Cardiac septum (tissue), 1 donor: ENCODE results near the gene AHNAK2. TPM values are rescaled to one million over a fixed set of nuclear protein-coding genes. Genes with fewer than 3 reads are reported as not detected.

Experiments
- DNase-seq: peaks from one replicate; pipeline ENCODE4 v3.0.0-alpha.2; 2020; ENCODE audit warnings: low spot score
- intact Hi-C: fragments of 100-400 bp; cut with DNase I; formaldehyde crosslinking; loops from one replicate; pipeline ENCODE4 v1.14.0; 2022
- total RNA-seq: library from RNA; stranded (reverse); fragmentation: NEBNext Ultra II Directional; extraction: Animal tissue kit (Norgen Biotek cat#: 25700); gene quantifications from one replicate; pipeline ENCODE4 v1.2.1, GENCODE V29; 2021
- donor health status: DM: no; HTN: no; CAD: no.

Gene AHNAK2
- total RNA-seq, 1 donor from 2014 or later: 4.6 TPM

DNA sequence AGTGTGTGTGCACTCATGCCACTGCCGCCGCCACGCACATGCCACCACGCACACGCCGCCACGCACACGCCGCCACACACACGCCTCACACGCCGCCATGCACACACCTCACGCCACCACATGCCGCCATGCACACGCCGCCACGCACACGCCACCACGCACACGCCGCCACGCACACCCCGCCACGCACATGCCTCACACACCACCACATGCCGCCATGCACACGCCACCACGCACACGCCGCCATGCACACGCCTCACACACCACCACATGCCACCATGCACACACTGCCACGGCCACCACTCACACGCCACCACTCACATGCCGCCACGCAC lies 13.7 kb upstream of the AHNAK2 start:
- intact Hi-C loops: no loop called here
- no peak for DNase-seq

DNA sequence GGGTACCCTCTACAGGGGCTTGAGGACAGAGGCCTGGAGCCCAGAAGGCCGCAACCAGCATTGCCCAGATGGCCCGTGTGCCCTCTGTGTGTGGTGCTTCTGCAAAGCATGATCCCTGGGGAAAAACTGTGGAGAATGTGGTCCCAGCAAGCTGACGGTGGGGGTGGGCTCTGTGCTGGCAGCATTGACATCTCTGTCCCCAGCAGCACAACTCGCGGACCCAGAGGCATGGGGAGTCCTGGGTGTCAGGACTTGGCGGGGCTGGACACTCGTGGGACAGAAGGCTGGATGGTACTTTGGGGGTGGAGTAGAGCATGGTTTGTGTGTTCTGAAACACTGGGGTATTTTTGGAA lies 11.8 kb upstream of the AHNAK2 start:
- intact Hi-C loops: no loop called here
- no peak for DNase-seq

DNA sequence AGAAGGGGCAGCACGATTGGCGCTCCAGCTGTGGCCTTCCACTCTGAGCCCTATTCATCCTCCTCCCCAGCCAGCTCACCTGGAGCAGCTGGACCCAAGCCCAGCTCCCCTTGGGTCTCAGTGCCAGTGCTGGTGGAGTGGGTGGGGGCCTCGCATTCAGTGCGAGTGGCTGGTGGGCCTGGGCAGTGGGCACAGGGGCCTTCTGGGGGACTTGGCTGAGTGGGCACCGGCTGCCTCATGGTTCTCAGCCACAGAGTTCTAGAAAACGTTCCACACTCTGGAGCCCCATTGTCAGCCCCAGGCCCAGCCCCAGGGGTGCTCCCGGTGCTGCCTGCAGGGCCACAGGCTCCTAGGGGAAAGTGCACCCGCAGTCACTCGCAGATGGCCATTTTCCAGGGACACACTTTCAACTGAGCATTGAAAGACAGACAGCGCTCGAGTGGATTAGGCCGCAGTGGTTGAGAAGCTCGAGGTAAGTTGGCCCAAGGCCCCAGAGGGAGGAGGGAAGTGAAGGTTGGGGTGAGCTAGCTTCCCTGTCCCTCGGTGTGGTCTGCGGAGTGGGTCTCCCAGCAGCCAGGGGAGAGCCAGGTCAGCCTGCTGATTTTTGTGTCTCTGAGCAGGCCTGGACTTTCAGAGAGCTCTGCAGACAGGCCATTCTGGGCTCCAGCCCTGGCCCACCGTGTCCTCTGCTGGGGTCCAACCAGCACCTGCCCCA lies 11.2 kb upstream of the AHNAK2 start:
- no peak for DNase-seq
- intact Hi-C loops: no loop called here

DNA sequence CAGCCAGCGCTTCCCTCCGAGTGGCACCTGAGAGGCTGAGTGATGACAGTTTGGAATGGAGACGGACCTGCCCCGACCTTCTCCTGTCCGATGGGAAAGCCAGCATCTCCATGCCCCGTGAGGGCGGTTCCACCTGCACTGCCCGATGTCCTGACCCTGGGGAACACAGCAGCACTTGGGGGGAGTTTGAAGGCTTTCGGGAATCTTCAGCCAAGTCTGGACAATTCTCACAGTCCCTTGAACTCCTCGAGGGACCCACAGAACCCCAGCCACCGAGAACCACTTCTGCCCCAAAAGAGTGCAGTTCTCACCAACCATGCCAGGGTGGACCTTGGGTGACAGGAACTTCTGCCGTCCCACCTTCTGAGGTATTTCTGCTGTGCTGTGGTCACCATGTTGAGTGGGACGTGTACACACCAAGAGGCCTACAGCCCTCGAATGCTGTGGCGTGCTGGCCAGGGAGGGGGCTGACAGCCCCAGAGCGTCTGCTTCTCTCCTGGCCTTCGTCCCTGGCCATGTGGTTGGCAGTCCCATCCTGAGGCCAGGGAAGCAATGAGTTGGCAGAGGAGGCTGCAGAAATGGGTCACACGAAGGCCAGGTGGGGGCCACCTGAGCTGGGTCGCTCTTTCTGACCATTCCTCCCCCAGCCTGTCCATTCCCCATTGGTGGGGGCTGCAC lies 8.5 kb upstream of the AHNAK2 start:
- DNase-seq: no peak
- intact Hi-C loops: loop anchor here (2.0 kb wide), 1 partner anchor 34 kb away; the partner anchor contains the start of gene CDCA4

DNA sequence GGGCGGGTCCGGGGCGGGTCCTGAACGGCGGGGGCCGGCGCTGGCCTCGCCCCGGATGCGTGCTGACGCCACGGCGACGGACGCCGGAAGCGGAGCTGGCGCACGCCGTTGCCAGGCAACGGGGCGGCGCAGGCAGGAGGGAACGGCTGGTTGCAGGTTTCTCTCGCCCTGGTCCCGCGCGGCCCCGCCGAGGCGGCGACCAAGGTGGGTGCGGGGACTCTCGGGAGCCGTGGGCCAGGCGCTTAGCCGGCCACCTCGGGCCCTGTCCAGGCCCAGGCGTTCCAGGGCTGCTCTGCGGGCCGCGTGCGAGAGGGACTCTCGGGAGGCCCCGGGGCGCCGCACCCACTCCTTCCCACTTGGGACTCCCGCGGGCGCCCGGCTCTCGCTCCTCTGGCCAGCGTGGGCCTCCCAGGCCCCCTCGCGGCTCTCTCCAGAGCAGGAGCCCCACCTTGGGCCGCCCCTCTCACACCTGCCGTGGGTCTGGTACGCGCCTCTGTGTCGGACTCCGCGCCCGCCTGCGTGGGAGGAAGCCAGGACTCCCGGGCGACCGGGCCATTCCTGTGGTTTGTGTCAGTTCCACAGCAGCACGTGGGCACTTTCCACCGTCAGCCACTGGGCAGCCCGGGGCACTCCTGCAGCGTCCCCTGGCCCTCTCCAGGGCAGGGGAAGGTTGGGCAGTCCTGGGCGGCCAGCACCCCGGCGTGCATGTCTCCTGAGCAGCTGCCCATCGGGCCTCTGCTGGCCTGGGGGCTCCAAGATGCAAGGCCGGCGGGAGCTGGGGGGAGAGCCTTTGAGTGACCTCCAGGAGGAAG lies 7.7 kb upstream of the AHNAK2 start, which contains the start of gene CLBA1:
TSS of gene CLBA1 (plus strand) at position 114 of the 812 bp plus-strand sequence. CDS start at position 758, 644 bp downstream.
- DNase-seq: peak; percentile 96
- intact Hi-C loops: loop anchor here (2.0 kb wide), 1 partner anchor 35 kb away; the partner anchor contains the start of gene CDCA4

DNA sequence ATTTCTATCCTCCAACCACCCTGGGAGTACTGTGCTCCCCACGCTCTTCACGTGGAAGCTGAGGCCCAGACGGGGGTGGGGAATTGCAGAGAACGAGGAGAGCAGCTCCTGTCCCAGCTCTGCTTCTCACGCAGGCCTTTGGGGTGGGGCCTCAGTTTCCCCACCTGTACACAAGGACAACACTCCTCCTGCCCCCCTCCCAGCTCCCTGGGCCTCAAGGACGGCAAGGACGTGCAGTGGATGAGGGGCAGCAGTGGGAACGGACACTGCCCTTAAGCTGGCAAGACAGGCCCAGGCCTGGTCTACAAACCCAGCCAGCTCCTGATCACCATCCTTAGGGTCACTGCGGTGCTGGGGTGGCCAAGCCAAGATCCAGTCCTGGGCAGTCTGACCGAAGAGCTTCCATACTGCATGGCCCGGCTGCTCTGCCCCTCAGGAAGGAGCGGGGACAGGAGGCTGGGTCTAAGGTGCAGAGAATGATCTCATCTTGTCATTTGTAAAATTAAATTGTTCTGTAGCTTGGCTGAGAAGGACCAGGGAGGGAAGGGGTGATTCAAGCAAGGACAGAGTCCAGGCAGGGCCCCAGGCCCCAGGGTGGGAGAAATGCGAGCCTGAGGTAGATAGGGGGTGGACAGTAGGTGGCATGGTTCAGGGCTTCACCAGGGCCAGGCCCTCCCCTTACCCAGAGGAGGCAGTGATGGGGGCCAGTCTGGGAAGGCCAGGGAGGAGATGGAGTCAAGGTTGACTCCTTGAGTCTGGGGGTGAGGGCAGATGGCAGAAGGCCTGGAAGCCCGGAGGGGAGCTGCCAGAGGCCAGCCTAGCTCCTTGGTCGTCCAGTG lies 6.1 kb upstream of the AHNAK2 start:
- DNase-seq: no peak
- intact Hi-C loops: no loop called here

DNA sequence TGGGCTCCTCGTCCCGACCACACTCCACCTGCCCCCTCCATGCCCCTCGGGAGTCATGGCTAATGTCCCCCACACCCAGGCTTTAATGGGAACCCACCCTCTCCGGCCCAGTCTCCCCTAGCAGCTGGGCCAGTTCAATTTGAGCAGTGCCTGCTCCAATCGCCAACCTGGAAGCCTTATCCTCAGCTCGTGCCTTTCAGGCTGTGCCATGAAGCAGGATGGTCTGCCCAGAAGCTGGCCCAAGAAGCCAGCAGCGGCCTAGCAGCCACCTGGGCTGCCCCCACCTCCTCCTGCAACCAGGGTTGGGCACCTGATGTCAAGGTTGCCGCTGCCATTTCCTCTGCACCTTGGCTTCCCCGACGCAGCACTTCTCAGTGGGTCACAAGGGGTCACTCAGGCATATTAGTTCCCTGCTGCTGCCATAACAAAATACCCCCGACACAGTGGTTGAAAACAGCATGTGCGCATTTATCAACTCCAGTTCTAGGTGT lies 5.1 kb upstream of the AHNAK2 start:
- intact Hi-C loops: no loop called here
- peak; percentile 62 for DNase-seq

DNA sequence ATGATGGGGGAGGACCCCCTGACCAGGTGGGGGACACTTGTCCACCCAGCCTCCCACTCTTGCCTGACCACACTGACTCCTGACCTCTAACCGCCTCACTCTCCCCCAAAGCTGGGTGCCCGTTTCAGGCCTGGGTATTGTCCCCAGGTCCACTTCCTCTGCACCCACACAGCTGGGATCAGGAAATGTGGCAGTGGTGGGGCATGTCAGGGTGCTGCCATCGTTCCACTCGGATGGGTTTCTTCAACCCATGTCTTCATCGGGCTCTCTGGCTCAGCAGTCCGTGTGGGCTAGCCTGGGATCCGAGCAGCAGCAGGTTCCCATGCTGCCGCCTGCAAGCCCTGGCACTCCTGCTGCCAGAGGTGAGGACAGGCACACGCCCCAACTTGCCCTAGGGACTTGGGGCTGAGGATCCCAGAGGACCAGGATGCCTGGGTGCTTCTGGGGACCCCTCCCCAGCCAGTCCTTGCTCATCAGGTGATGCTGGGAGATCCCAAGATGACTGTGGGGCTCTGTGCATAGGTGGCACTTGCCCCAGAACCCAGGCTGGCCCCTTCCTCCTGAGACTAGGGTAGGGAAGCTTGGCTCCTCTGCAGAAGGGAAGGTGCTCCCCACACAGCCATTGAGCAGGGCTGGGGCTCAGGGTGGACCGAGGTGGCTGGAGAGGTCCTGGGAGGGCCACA lies 4.5 kb upstream of the AHNAK2 start:
- intact Hi-C loops: no loop called here
- peak; percentile 67 for DNase-seq

DNA sequence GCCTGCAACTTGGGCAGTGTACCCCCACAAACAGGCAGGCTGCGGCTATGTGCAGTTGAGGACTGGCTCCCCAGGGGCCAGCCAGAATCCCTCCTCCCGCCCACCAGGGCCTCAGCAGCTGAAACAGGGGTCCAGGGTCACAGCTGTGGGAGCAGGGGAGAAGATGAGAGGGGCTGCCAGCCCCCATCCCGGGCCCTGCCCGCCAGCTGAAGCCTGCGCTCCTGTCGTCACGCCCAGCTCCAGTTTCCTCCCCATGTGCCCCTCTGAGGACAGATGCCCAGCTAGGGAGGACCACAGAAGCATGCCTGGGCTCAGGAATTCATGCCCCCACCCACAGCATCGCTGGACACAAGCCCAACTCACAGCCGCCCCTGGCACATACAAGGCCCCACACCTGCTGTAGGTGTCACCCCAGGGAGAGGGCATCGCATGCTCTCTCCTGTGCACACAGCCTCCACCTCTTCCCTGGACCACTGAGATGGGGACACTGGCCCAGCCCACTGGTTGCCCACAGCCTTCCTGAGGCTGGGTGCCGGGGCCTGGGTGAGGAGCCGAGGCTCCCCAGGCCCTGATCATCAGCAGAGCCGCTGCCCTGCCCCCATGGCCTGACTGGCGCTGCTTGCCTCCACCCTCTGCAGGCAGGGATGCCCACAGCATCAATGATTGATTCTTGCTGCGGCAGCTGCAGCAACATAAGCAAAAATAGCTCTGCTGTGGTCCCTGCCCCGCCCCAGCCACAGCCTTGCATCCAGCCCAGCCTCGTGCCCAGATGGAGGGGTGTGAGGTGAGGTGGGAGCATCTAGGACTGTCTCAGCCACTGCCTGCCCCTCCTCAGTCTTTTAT lies 3.7 kb upstream of the AHNAK2 start:
- peak; percentile 64 for DNase-seq
- intact Hi-C loops: no loop called here

DNA sequence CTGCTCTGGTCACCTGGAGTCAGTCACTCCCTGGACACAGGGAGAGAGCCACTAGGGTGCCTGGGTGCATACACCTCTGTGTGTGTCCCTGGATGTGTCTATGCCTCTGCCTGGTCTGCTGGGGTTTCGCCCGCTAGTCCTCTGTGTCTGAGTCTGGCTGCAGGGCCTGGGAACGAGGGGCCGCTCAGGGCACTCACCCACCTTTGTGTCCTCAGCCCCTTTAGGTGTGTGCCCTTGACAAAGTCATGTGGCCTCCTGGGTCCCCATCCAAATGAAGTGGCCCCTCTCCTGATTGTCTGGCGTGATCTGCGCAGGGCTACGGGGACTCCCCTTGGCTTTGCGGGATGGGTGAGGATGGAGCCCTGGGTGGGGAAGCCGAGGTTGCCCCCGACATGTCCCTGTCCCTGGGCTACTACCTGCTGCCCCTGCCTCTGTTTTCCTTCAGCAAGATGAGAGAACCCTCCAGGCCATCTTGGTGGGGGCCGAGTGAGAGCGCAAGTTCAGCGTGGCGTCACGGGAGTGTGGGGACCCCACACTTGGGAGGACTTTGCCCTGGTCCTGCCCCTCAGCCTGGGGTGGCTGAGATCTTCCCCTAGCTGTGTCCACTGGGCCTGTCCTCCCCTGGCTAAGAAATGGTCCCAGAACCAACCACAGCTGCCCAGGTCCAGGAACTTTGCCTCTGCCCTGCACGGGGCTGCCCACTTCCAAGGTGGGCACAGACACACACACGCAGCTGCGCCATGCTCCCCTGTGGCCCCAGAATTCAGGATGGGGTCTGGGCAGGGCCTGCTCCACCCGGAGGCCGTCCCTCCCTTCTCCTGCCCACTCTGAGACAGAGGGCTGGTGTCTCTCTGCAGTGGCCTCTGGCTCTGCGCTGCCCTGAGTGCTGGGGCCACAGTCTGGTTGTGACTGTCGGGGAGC lies 2.7 kb upstream of the AHNAK2 start:
- intact Hi-C loops: no loop called here
- peak; percentile 71 for DNase-seq

DNA sequence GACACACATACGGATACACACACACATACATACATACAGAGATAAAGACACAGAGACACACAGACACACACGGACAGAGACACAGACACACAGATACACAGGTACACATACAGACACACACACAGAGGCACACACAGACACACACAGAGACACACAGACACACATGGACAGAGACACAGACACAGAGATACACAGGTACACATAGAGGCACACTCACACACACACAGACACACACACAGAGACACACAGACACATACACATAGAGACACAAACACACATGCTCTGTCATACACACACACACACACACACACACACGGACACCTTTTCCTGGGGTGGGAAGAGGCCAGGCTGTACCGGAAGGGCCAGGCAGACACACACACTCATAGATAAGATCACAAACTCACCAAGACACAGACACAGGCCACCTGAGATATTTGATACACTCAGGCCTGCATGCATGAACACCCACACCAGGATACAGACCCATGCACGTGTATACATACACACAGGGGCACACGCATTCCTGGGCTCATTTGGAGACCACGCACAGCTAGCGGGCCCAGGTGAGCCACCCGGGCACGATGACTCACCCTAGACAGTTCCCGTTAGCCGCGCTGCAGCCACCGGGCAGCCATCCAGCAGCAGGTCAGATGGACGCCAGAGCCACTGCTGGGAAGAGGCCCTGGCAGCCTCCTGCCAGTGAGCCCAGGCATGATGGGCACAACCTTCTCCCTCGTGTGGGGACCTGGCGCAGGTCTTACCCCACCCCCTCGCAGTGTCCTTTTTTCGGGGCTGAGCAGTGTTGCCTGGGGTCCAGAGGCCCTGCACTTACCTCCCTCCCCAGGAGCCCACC lies 1.8 kb upstream of the AHNAK2 start:
- intact Hi-C loops: loop anchor here (10.0 kb wide), 1 partner anchor 205 kb away; the partner anchor contains the start of gene NUDT14
- no peak for DNase-seq

DNA sequence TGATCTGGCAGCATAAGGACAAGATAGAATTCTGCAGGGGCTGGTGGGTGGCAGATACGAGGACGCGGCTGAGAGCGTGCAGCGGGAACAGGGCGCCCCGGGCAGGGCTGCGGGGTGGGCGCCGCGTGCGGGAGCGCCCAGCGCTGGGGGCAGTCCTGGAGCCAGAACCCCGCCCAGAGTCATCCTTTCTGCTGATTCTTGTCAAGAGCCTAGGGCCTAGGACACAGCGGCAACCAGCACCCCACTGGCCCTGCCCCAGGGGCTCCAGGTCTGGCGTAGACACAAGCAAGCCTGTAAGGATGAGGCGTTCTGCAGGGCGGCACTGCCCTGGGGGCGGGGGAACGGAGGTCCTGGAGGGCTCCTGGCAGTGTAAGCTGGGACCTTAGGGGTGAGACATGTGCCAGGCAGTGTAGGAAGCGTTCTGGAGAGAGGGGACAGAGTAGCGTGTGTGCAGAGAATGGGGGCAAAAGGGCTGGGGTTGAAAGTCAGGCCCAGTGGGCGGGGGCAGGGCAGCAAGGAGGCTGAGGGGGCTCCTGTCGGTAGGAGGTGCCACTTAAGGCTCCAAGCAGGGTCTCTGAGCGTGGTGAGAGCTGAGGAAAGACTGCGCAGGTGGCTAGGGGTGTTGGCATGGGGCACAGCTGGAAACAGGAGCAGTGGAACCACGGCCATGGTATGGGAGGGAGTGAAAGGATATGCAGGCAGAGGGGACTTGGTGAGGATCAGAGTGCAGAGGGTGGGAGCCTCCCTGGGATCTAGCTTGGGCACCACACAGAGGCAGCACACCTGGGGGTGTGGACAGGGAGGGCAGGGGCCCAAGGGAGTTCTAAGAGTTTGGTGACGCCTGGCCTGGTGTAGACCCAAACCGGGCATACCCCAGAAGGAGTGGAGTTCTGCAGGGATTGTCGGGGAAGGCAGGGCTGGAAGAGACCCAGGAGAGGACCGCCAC lies 845 bp upstream of the AHNAK2 start:
- peak; percentile 57 for DNase-seq
- intact Hi-C loops: loop anchor here (10.0 kb wide), 1 partner anchor 206 kb away; the partner anchor contains the start of gene NUDT14

DNA sequence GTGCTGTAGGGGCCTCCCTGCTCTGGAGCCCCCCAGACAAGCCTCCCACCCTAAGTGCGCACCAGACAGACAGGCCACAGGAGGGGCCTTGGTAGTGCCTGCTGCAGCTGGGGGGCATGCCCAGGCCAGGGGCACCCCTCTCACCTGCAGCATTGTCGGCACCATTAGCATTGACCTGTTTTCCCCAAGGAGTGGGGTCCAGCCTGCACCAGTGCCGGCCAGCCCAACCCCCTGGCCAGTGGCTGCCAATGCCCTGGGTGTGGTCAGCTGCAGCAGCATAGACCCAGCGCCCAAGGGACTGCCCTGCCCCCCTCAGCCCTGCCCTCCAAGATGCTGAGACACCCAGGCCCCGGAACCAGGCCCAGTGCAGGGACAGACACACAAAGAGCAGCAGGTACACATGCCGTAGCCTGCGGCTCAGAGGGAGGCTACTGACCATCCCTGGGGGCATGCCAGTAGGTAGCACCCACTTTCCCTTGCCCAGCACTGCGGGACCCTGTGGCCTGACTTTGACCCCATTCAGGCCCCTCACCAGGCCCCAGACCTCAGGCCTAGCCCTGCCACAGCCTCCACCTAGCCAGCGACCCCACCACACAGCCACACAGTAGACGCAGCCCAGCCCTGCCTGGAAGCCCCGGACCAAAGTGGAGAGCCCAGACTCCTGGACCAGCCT lies 1.0 kb downstream of the AHNAK2 start:
- intact Hi-C loops: loop anchor here (2.0 to 10.0 kb wide), 3 partner anchors 68 to 208 kb away; partner anchors contain the start of gene NUDT14
- DNase-seq: no peak
